Activated CD8-positive, alpha-beta memory T cell treated with anti-CD3 and anti-CD28 coated beads, Interleukin-2, amount 50 U/mL, for 4 hours (primary cell): ENCODE measurements around the gene TFAP2A.

ENCODE experiments used
- DNase-seq: peaks from one replicate; pipeline ENCODE4 v3.0.0-alpha.2; 2020

TFAP2A gene

DNA sequence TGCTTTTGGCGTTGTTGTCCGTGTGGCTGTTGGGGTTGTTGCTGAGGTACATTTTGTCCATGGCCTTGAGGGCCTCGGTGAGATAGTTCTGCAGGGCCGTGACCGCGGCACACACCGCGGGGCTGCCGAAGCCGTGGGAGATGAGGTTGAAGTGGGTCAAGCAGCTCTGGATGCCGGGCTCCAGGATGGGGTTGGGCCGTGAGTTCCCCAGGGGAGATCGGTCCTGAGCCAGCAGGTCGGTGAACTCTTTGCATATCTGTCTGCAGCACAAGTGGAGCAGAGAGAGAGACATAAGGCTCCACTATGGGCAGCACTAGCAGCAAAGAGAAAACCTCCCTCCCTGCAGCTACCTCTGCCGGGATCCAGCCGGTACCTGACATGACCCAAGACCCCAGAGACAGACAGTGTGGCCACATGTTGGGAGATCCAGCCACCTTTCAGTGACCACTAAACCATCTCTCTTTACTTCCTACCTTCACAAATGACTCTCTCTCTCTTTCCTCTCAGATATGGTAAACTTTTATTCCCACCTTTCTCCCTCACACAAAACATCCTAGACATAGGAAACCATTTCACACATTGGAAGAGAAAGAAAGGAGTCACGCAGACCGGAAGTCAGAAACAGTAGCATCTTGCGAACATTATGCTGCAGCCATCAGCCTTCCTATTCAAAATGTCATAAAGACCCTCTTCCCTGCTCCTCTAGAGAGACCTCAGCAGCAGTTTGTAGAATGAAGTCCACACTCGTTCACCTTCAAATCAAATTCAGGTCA, 16.2 kb downstream of the TFAP2A start:
- DNase-seq = no peak

GRCh38 chr6:10397756-10398445, 17.0 kb downstream of the TFAP2A start:
- DNase-seq = no peak

DNA sequence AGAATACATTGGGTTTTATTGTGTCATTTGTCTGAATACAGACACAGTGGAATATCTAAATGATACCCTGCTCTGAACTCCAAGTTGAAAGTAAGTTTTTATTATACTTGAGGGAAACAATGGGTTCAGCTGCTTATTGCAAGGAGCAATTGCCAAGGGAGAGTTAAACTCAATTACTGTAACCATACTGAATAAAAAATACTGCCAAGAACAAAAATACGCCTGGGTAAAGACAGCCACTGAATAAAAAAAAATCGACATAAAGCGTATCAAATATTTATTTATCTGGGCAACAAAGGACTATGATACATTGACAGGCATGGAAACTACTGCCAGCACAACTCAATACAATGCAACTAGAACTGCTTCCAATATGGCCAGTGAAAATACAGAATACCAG, 18.1 kb downstream of the TFAP2A start:
- DNase-seq = no peak

DNA sequence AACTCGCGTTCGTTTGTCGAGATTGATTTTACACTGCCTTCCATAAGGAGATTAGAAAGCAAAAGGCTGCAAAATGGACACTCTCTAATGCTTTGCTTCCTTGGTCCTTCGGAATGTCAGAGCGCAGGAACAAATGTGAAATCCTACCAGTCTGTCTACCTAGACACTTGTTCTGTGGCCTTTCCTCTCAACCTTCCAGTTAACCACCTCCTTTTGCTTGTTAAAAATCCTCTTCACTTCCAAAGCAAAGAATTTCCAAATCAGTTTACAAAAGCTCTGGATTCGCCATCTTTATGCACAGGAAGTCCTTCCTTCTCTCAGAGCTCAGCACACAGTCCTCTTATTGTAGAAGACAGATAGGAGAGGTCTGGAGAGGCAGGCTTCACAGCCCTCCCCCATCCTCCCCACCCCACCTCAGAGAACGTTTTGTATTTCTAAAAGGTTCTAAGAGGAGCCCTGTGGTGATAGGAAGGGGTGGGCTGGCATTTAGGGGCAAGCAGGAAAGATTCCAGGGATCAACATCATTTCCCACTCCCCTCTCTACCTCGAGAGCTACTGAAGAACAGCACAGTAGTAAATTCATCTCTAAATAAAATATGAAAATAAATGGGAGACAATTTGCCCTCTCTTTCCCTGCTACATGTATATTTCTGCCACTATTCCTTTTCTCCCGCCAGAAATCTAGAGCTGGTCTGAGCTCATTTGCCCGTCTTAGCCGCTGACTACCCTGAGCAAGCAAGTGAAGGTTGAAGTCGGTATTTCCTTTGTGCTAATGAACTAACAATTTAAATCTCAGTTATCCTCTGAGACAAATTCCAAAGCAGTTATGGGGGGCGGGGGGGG, 18.9 kb downstream of the TFAP2A start:
- DNase-seq = no peak

DNA sequence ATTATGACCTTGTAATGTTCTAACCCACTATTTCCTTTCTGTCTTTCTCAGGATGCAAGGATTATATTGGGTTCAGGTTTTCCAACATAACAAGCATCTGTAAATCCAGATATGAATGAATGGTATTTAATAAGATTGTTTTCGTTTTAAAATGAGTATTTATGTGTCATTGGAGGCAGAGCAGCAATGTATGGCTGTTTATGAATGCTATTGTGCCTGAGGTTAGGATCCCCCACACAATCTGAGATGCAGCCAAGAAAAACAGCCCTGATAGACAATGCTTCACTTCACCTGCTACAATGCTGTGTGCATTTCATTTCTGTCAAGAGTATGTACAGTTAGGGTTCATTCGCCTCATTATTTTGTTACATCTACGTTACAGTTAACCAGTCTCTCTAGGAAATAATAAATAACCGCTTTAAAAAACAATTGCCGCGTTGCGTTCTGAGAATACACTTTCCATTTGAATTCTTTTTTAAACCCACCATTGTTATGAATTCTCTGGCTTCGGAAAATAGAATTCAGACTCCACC, 19.6 kb downstream of the TFAP2A start:
- no peak for DNase-seq

DNA sequence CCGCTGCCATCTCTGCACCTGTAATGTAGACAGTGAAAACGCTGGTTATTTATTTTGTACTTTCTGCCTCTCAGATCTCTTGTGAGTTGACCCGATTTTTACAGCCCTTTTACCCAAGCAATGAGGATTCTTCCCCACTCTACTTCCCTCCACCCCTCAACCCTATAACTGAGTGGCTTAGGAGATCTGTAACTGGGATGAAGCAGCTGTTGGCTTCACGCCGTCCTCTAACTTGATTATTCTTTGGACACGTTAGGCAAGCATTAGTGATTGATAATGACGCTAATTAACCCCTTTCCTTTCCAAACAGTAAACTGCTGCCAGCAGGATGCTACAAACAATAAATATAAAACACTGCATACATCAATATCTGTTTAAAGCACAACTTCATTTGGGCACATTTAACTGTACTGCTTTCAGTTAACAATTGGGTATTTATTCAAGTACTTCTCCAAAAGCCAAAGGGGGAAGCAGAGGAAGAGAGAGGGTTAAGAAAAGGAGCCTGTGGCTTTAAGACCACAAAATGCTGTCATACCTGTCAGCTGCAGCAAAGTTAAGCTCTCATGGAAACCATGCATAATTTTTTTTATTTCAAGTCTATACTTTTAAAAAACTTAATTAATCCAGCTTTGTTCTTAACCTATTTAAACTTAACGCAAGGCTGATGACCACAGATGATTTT, 21.2 kb downstream of the TFAP2A start:
- DNase-seq = no peak

DNA sequence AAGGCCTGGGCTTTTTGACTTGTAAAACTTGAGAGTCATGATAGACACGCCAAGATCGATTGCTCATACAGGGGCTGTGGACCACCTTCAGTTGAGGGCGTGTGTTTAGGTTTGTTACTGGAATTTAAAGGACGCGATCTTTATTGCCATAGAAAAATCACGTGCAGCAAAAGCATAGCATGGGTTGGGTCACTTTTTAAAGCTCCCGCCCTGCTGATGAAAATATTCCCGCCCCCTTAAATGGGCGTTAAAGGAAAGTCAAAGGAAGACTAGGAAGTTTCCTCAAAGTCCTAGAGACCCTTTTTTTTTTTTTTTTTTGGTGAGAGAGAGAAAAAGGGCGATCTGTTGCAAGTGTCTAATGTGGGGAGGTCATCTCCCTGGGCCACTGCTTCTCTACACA, 23.1 kb downstream of the TFAP2A start:
- DNase-seq = no peak

DNA sequence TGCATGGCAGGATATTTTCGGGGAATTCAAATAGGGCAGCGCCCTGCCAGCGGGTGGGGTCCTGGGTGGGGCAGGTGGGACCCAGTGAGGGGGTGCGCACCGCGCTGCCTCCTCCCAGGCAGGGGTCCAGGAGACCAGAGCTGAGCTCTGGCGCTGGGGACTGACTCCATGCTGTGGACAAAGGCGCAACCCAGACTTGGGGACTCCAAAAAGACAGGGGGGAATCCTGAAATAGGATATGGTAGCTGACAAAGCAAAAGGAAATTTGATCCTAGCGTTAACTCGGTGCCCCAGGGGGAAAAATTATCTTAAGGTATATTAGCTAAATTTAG, 23.6 kb downstream of the TFAP2A start:
- no peak for DNase-seq

- no peak for DNase-seq
Observed at GRCh38 chr6:10390495-10391298, 24.2 kb downstream of the TFAP2A start.

DNA sequence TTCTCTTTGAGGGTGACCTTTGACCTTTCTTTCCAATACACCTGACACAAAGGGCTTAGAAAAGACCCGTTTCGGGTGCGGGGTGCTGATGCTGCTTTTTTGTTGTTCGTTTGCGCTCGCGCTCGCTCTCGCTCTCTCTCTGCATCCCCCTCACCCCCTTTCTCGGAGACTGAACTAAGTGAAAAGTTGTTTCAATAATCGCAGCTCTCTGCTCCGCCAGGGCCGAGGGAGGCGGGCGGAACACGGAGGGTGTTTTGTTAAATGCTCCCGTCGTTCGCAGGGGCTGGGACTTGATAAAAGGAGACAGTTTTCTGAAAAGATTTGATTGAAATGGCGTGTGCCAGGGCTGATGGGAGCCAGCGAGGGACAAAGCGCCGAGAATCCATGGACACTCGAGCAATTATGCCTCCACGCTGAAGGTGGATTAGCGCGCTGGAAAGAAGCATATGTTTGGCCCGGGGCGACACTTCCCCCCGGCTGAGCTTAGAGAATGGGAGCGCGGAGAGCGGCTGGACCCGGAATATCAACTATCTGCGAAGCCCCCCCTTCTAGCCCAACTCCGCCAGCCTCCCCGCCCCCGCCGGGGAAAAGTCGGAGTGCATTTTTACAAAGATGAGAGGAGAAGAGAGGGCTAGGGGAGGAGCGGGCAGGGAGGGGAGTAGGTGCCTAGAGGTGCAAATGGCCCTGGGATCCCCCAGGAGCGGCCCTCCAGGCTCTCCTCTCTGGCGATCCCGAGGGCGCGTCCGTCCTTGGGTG, 25.0 kb downstream of the TFAP2A start:
- no peak for DNase-seq

GRCh38 chr6:10386756-10387654, 27.9 kb downstream of the TFAP2A start:
- no peak for DNase-seq

- no peak for DNase-seq
Observed at GRCh38 chr6:10386220-10386619, 28.7 kb downstream of the TFAP2A start.

GRCh38 chr6:10385524-10386132, 29.2 kb downstream of the TFAP2A start:
- no peak for DNase-seq

DNA sequence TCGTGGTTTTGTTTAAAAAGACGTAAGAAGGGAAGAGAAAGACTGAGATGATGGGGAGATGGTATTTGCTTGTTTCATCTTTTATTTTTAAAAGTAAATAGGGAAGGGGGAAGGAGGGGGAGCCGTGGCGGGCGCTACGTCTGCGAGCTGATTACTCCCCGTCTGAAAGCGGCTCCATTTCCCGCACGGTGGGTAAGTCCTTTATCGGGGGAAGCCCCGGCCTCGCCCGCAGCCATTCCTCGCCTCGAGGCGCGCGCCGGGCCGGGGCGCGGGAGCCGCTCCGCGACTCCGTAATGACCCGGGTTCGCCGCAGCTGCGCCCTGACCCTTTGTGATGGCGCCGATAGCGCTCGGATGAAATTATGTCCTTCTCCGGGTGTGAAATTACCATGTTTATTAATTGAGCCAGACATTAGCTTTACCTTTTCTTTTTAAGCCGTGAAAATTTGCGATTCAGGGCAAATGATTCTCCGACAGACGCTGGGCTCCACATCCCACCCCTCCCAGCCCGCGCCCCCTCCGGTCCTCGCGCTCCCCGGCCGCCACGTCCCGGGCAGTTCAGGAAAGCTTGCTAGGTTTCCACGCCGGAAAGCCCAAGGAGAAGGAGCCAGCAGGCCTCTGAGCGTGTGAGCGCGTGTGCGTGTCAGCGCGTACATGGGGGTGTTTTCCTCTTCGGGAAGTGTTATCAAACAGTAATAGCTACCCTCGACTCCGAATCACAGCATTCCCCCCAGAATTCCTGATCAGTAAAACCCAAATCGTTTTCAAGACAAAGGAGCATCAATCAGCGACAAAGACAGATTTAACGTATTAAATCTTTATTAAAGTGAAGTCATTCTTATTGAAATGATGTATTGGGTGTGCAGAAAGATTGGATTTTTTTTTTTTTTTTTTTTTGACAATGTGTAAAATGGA, 30.0 kb downstream of the TFAP2A start:
- no peak for DNase-seq

GRCh38 chr6:10384091-10384609, 30.7 kb downstream of the TFAP2A start:
- no peak for DNase-seq

DNA sequence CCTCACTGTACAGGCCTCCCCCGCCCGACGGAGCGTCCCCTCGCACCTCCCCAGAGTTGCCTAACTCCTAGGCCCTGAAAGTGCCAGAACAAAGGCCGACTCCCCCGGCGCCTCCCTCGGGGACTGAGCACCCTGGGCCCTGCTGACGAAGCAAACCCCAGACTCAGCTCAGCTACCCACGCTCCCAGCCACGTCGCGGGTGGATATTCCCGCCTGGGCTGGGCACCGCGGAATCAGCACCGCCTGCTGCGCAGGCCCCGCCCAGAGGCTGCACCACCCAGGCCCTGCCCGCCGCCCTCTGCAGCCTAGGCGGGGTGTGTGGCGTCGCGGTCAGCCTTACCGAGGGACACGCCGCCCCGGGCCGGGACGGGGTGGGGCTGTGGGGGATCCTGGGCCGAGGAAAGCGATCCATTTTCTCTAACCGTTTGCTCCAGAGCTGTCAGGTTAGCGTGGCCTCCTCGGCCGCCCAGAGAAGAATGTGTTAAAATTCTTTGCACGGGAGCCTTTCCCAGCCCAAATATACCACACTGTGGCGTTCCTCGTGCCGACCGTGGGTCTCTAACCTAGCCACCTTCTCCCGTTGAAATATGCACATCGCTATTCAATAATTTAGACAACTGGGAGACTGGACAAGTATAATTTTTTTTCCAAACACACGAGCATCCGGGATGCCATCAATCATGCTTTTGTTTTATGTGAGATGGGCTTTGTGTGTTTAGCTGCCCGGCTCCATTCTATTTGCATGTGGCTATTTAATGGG, 31.4 kb downstream of the TFAP2A start:
- DNase-seq = no peak

GRCh38 chr6:10382728-10383330, 32.0 kb downstream of the TFAP2A start:
- DNase-seq = no peak
